HFFc6 (cell line): ENCODE data around the gene TMC6. TPM values are rescaled to one million over a fixed set of nuclear protein-coding genes. Genes with fewer than 3 reads are reported as not detected.
A peak's percentile ranks its signal among the peaks of the same experiment; 100 is the strongest.

Experiments
- DNase-seq: peaks from one replicate; pipeline ENCODE4 v3.0.0-alpha.2; 2018
- H3K27ac Mint-ChIP-seq: 2 replicates; pipeline ENCODE4 v1.8.0; 2020; ENCODE audit warnings: mild to moderate bottlenecking, mixed read lengths
- H3K27me3 Mint-ChIP-seq: 2 replicates; pipeline ENCODE4 v1.8.0; 2021; ENCODE audit warnings: mild to moderate bottlenecking, moderate library complexity, mixed read lengths; ENCODE audit not compliant: insufficient read depth
- H3K36me3 Mint-ChIP-seq: 2 replicates; pipeline ENCODE4 v1.8.0; 2021; ENCODE audit warnings: low read depth, mixed read lengths
- H3K4me1 Mint-ChIP-seq: 2 replicates; pipeline ENCODE4 v1.8.0; 2020; ENCODE audit warnings: low read depth, mixed read lengths
- H3K4me3 Mint-ChIP-seq: 2 replicates; pipeline ENCODE4 v1.8.0; 2020; ENCODE audit warnings: mild to moderate bottlenecking, moderate library complexity, mixed read lengths
- H3K9me3 Mint-ChIP-seq: 2 replicates; pipeline ENCODE4 v1.8.0; 2020; ENCODE audit warnings: mild to moderate bottlenecking, mixed read lengths
- total RNA-seq, 6 experiments: library from RNA; stranded (reverse); fragmentation: NEBNext Ultra II Directional; extraction: Animal tissue kit (Norgen Biotek cat#: 25700); gene quantifications; 2 replicates in 1 of 6; 3 replicates in 5 of 6; pipeline ENCODE4 v1.2.3, GENCODE V29; 2021
- TF ChIP-seq, protein P1 (sequence below): fragments of 200-600 bp; sonication (generic); IDR thresholded peaks from 2 replicates; pipeline ENCODE4 v1.5.0; 2021; ENCODE audit warnings: antibody characterized with exemption, mild to moderate bottlenecking

Gene TMC6
- total RNA-seq, 6 experiments from 2014 or later, result 0.20 to 0.59 TPM; not detected in 4

- Mint-ChIP-seq H3K36me3 (no peaks in the 10 kb centered on the region), H3K27ac (no peak overlapping the region), H3K9me3 (no peaks in the 10 kb centered on the region), H3K27me3 (peaks cover 29% of the 10 kb centered on the region), H3K4me1 (0 out of 2 replicates have a peak, but pooled peaks cover 5% of the 10 kb centered on the region), H3K4me3 (no peak overlapping the region)
- no peak for DNase-seq
- TF ChIP-seq, protein P1, sequence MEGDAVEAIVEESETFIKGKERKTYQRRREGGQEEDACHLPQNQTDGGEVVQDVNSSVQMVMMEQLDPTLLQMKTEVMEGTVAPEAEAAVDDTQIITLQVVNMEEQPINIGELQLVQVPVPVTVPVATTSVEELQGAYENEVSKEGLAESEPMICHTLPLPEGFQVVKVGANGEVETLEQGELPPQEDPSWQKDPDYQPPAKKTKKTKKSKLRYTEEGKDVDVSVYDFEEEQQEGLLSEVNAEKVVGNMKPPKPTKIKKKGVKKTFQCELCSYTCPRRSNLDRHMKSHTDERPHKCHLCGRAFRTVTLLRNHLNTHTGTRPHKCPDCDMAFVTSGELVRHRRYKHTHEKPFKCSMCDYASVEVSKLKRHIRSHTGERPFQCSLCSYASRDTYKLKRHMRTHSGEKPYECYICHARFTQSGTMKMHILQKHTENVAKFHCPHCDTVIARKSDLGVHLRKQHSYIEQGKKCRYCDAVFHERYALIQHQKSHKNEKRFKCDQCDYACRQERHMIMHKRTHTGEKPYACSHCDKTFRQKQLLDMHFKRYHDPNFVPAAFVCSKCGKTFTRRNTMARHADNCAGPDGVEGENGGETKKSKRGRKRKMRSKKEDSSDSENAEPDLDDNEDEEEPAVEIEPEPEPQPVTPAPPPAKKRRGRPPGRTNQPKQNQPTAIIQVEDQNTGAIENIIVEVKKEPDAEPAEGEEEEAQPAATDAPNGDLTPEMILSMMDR, result peak; percentile 15; the same call in 1 of the 2 replicates
Observed at GRCh38 chr17:78131172-78132083, 2.9 kb upstream of the TMC6 start.

GRCh38 chr17:78130437-78131101 is 2.0 kb upstream of the TMC6 start, which contains the start of gene TMC8:
Gene TMC8, plus strand, starts transcription at chr17:78130771. Its CDS starts 818 bp downstream, at chr17:78131589.
- Mint-ChIP-seq H3K27ac (no peak within 1 kb of the TSS), H3K36me3 (no peaks in the 10 kb centered on the region), H3K9me3 (no peaks in the 10 kb centered on the region), H3K27me3 (peaks cover 27% of the 10 kb centered on the region), H3K4me1 (0 out of 2 replicates have a peak, but pooled peaks cover 5% of the 10 kb centered on the region), H3K4me3 (no peak within 1 kb of the TSS)
- TF ChIP-seq, protein P1, result no peak
- DNase-seq, result no peak

DNA sequence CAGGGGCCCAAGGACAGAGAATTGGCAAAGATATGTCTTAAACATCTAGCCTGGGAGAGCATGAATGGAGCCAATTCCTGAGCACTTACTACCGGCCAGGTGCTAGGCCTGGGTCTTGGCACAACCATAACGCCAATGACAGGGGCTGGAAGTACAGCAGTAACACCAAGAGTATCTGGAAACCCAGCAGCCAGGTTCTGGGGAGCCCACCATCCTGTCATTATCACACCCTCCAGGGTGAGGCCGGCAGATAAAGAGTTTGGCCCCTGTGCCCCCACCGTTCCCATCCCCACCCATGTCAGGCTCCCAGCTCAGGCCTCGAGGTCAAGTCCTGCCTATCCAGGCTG is 1.5 kb upstream of the TMC6 start:
- no peak overlapping the region for H3K27ac Mint-ChIP-seq
- no peaks in the 10 kb centered on the region for H3K36me3 Mint-ChIP-seq
- DNase-seq, result no peak
- peaks cover 25% of the 10 kb centered on the region for H3K27me3 Mint-ChIP-seq
- TF ChIP-seq, protein P1, result no peak
- H3K4me3 Mint-ChIP-seq, result no peak overlapping the region
- no peaks in the 10 kb centered on the region for H3K9me3 Mint-ChIP-seq
- 0 out of 2 replicates have a peak, but pooled peaks cover 5% of the 10 kb centered on the region for H3K4me1 Mint-ChIP-seq

DNA sequence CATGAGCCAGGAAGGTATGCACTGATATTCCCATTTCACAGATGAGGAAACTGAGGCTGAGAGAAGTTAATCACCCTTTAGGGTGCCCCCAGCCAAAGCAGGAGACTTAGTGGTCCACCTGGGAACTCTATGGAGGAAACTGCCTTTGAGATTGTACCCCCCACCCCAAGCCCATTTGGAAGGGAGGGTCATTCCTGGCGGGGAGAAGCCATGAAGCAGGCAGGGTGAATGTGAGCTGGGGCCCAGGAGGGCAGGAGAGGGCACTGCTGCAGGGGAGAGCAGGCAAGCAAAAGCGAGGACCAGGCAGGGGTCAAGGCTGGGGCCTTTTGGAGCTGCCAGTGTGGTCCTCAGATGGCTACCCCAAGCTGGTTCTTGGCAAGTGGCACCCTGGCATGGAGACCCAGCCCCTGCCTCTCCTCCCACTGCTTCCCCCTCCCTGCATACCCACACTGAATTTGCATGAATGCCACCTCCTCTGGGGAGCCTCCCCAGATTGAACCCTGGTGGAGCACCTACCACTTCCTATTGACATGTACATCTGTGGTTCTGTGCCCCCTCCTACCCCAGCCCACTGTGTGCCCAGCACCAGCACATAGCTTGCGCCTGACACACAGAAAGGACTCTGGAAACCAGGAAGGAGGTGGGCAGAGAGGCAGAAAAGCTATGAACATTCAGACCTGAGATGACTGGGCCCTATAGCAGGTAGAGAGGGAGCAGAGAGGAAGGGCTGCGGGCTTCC is 965 bp upstream of the TMC6 start:
- Mint-ChIP-seq H3K36me3 (no peaks in the 10 kb centered on the region), H3K27me3 (peaks cover 25% of the 10 kb centered on the region), H3K4me3 (no peak overlapping the region), H3K4me1 (0 out of 2 replicates have a peak, but pooled peaks cover 5% of the 10 kb centered on the region), H3K9me3 (no peaks in the 10 kb centered on the region), H3K27ac (no peak overlapping the region)
- TF ChIP-seq, protein P1, result no peak
- DNase-seq, result no peak

DNA sequence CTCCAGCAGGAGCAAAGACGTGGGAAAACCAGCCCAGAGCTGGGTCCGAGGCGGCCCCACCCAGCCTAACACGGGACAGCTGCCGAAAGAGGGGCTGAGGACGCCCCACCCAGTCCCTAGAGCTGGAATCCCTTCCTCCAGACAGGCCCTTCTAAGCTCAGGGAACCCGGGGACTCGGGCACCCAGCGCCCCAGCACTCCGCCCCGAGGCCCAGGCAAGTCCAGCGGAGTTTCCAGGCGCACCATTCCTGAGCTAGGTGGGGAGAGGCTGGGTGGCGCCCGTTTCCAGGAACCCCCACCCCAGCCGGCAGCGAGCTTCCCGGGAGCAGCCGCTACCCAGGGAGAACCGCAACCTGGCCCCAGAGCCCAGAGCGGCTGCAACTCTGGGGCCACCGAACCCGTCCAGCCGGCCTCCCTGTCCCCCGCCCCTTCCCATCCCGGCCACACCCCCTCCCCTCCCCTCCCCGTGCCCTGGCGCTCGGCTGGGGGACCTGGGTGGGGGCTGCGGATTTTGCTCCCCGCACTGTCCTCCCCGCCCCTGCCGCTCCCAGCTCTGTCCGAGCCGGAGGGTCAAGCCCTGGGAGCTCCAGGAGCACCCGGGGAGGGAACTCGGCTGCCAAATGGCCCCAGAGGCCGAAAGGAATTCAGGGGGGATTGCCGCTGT is 536 bp downstream of the TMC6 start:
- 0 out of 2 replicates have a peak, but pooled peaks cover 5% of the 10 kb centered on the region for H3K4me1 Mint-ChIP-seq
- H3K4me3 Mint-ChIP-seq, result no peak overlapping the region
- H3K36me3 Mint-ChIP-seq, result no peaks in the 10 kb centered on the region
- DNase-seq, result no peak
- no peaks in the 10 kb centered on the region for H3K9me3 Mint-ChIP-seq
- H3K27me3 Mint-ChIP-seq, result peaks cover 21% of the 10 kb centered on the region
- no peak overlapping the region for H3K27ac Mint-ChIP-seq
- TF ChIP-seq, protein P1, result no peak
